Smooth muscle cell (in vitro differentiated cells): ENCODE results near the gene RTL5. TPM values are rescaled to one million over a fixed set of nuclear protein-coding genes. Genes with fewer than 3 reads are reported as not detected.
"Not testable (repeated sequence)": the region's sequence is repeated elsewhere in the genome, so short reads cannot be mapped to it uniquely, and the experiment has no call there.

Experiments
- DNase-seq: peaks from one replicate; lab custom pipeline; 2025; ENCODE audit not compliant: unreplicated experiment; lab: John Stamatoyannopoulos, UW
- H2AFZ ChIP-seq: fragments of 200-600 bp; sonication (generic); 2 replicates; pipeline ENCODE4 v1.6.0; 2016; ENCODE audit warnings: antibody characterized with exemption, low read depth, mild to moderate bottlenecking
- H3F3A ChIP-seq: fragments of 200-600 bp; sonication (generic); 2 replicates; pipeline ENCODE4 v1.6.0; 2017; ENCODE audit warnings: antibody characterized with exemption, low read depth
- H3K27ac ChIP-seq: fragments of 200-600 bp; sonication (generic); 2 replicates; pipeline ENCODE4 v1.5.1; 2016; ENCODE audit warnings: low read depth, mild to moderate bottlenecking
- H3K27me3 ChIP-seq: fragments of 200-600 bp; sonication (generic); 2 replicates; pipeline ENCODE4 v1.6.1; 2016; ENCODE audit warnings: low read depth, mild to moderate bottlenecking
- H3K36me3 ChIP-seq: fragments of 200-600 bp; sonication (generic); 2 replicates; pipeline ENCODE4 v1.5.1; 2016; ENCODE audit warnings: low read depth
- H3K4me1 ChIP-seq: fragments of 200-600 bp; sonication (generic); 2 replicates; pipeline ENCODE4 v1.5.1; 2016; ENCODE audit warnings: low read depth
- H3K4me2 ChIP-seq: fragments of 200-600 bp; sonication (generic); 2 replicates; pipeline ENCODE4 v1.6.0; 2016; ENCODE audit warnings: mild to moderate bottlenecking
- H3K4me3 ChIP-seq: fragments of 200-600 bp; sonication (generic); 2 replicates; pipeline ENCODE4 v1.5.1; 2016; ENCODE audit warnings: mild to moderate bottlenecking
- H3K79me2 ChIP-seq: fragments of 200-600 bp; sonication (generic); 2 replicates; pipeline ENCODE4 v1.6.0; 2016; ENCODE audit warnings: low read depth, mild to moderate bottlenecking
- H3K9ac ChIP-seq: fragments of 200-600 bp; sonication (generic); 2 replicates; pipeline ENCODE4 v1.6.0; 2016; ENCODE audit warnings: low read depth
- H3K9me3 ChIP-seq: fragments of 200-600 bp; sonication (generic); replicated peaks from 2 replicates; pipeline ENCODE4 v1.5.1; 2016; ENCODE audit warnings: low read depth
- H4K20me1 ChIP-seq: fragments of 200-600 bp; sonication (generic); 2 replicates; pipeline ENCODE4 v1.6.0; 2016; ENCODE audit warnings: low read depth
- CTCF ChIP-seq: fragments of 200-600 bp; sonication (generic); IDR thresholded peaks from 2 replicates; pipeline ENCODE4 v1.5.1; 2017; ENCODE audit warnings: borderline replicate concordance, mild to moderate bottlenecking, antibody characterized with exemption; ENCODE audit not compliant: insufficient read depth, poor library complexity, severe bottlenecking
- WGBS: methylation state at CpG from one replicate; pipeline ENCODE4 v1.1.7; 2016; ENCODE audit warnings: low lambda C conversion rate; 5-methylcytosine and 5-hydroxymethylcytosine counted together
- polyA plus RNA-seq: library from polyadenylated mRNA; unstranded; fragments of >200 nt; fragmentation: Nextera tagmentation; extraction: Ambion mirVana; gene quantifications from 2 replicates; pipeline ENCODE4 v1.2.1, GENCODE V29; 2016
- total RNA-seq: library from RNA; depleted of rRNA; stranded (reverse); fragments of >200 nt; gene quantifications from 2 replicates; pipeline ENCODE4 v1.2.3, GENCODE V29; 2014

RTL5 gene
- total RNA-seq (2.7 and 3.6 TPM in 2 replicates), polyA plus RNA-seq (3.1 and 4.0 TPM in 2 replicates)

GRCh38 chrX:72131317-72132294 lies at the start of gene RTL5:
RTL5 (minus strand) TSS chrX:72131915.
- H3K4me2 ChIP-seq = peak within 1 kb of the TSS; percentile 86
- H3K9ac ChIP-seq = peak within 1 kb of the TSS; percentile 43
- 41% methylated on average over 45 of the region's 106 CpGs for WGBS
- no peaks in the 10 kb centered on the region for H3K27me3 ChIP-seq
- peak within 1 kb of the TSS; percentile 58 for H3K4me3 ChIP-seq
- no peaks in the 10 kb centered on the region for H3F3A ChIP-seq
- no peaks in the 10 kb centered on the region for H4K20me1 ChIP-seq
- no peaks in the 10 kb centered on the region for H3K9me3 ChIP-seq
- H3K4me1 ChIP-seq = no peaks in the 10 kb centered on the region
- no peak within 1 kb of the TSS for H3K27ac ChIP-seq
- H3K79me2 ChIP-seq = no peaks in the 10 kb centered on the region
- peak; percentile 45 for DNase-seq
- H2AFZ ChIP-seq = no peak within 1 kb of the TSS
- no peaks in the 10 kb centered on the region for H3K36me3 ChIP-seq
- TF ChIP-seq CTCF = no peak

GRCh38 chrX:72180539-72180938 lies 48.8 kb upstream of the RTL5 start:
- no peak for TF ChIP-seq CTCF
- Histone ChIP-seq H3K4me1 (no peaks in the 10 kb centered on the region), H3K36me3 (no peaks in the 10 kb centered on the region), H3K27me3 (no peaks in the 10 kb centered on the region), H3K4me2 (peak overlapping the region; percentile 91), H4K20me1 (no peaks in the 10 kb centered on the region), H2AFZ (peak overlapping the region; percentile 26), H3K79me2 (peaks cover 13% of the 10 kb centered on the region), H3K27ac (peak overlapping the region; percentile 84), H3K9me3 (no peaks in the 10 kb centered on the region), H3F3A (no peaks in the 10 kb centered on the region), H3K4me3 (peak overlapping the region; percentile 71), H3K9ac (no peak overlapping the region)
- no peak for DNase-seq
- WGBS = 63% methylated on average over 1 of the region's 1 CpG

- Histone ChIP-seq H4K20me1 (no peaks in the 10 kb centered on the region), H3K79me2 (peaks cover 4% of the 10 kb centered on the region), H3K9ac (no peak overlapping the region), H3K4me3 (no peak overlapping the region), H3K4me2 (no peak overlapping the region), H3K27me3 (no peaks in the 10 kb centered on the region), H2AFZ (no peak overlapping the region), H3F3A (no peaks in the 10 kb centered on the region), H3K36me3 (no peaks in the 10 kb centered on the region), H3K4me1 (no peaks in the 10 kb centered on the region), H3K27ac (no peak overlapping the region), H3K9me3 (no peaks in the 10 kb centered on the region)
- no peak for DNase-seq
- 86% methylated on average over 2 of the region's 2 CpGs for WGBS
- TF ChIP-seq CTCF = no peak
Observed at GRCh38 chrX:72176981-72177380, 45.3 kb upstream of the RTL5 start.

- H3K79me2 ChIP-seq, DNase-seq, H3K9ac ChIP-seq: not testable (repeated sequence)
Observed at GRCh38 chrX:72176289-72176688, 44.6 kb upstream of the RTL5 start.

More at GRCh38 chrX:72176289-72176688, 44.6 kb upstream of the RTL5 start:
- H3K4me3 ChIP-seq, H3K27me3 ChIP-seq, H2AFZ ChIP-seq, H4K20me1 ChIP-seq, H3K4me2 ChIP-seq, H3K27ac ChIP-seq, H3F3A ChIP-seq, H3K36me3 ChIP-seq, H3K9me3 ChIP-seq, H3K4me1 ChIP-seq: not testable (repeated sequence)
- WGBS = 92% methylated on average over 5 of the region's 5 CpGs
